ENCODE measurements around the gene IL2RA. TPM values are rescaled to one million over a fixed set of nuclear protein-coding genes. Genes with fewer than 3 reads are reported as not detected.

Gene IL2RA
- total RNA-seq, 1 experiment from 2014 or later = 0.59 TPM

- no peak for TF ChIP-seq ZBTB33 (IDR thresholded peaks at IDR 0.05; ENCODE audit: extremely low read depth, insufficient replicate concordance, low read length)
- TF ChIP-seq REST (IDR thresholded peaks at IDR 0.05; ENCODE audit: low read depth) = no peak
Measured at GRCh38 chr10:6053303-6053702, 8.9 kb downstream of the IL2RA start (continued).

- ATAC-seq (peak; percentile 66), DNase-seq (ENCODE audit: low read depth, low spot score) (no peak)
- intact Hi-C loops (cut with micrococcal nuclease) = no loop called here
- Histone ChIP-seq H3K27ac (ENCODE audit: low read depth, low read length) (no peak overlapping the region), H3K27me3 (ENCODE audit: insufficient read depth, low read length) (peaks cover 18% of the 10 kb centered on the region; the same call in 1 of the 2 replicates), H3K9ac (ENCODE audit: low read length) (no peak overlapping the region), H3K79me2 (ENCODE audit: insufficient read depth, low read length) (no peaks in the 10 kb centered on the region), H3K36me3 (ENCODE audit: control insufficient read depth in 1 of 2, insufficient read depth in 2 of 2, low read length in 2 of 2) (no peaks in the 10 kb centered on the region), H3K4me1 (ENCODE audit: control insufficient read depth in 1 of 2, insufficient read depth in 2 of 2, low read length in 2 of 2) (peaks cover 10 to 25% of the 10 kb centered on the region in 2 experiments; a peak in 3 of 4 replicates), H3K4me2 (ENCODE audit: low read length) (peak overlapping the region; percentile 48), H3K9me3 (ENCODE audit: control insufficient read depth in 1 of 2, insufficient read depth in 1 of 2, low read depth in 1 of 2, low read length in 2 of 2) (no peaks in the 10 kb centered on the region), H4K20me1 (ENCODE audit: insufficient read depth) (no peaks in the 10 kb centered on the region), H3K9me2 (ENCODE audit: insufficient read depth) (no peaks in the 10 kb centered on the region), H2AFZ (ENCODE audit: low read depth, low read length, poor library complexity, severe bottlenecking) (peak overlapping the region; percentile 69), H3K4me3 (replicated peaks in 1 of 2; ENCODE audit: low read depth in 1 of 2, low read length in 2 of 2) (no peak overlapping the region)
- TF ChIP-seq SP1 (IDR thresholded peaks at IDR 0.05; ENCODE audit: low read depth) (peak; percentile 27; the same call in 1 of the 2 replicates), EGR1 (IDR thresholded peaks at IDR 0.05; ENCODE audit: low read depth) (peak; percentile 80), MAX (IDR thresholded peaks at IDR 0.05) (no peak; the same call in 1 of the 2 replicates), SRF (IDR thresholded peaks at IDR 0.05; ENCODE audit: low read depth) (no peak), JUND (IDR thresholded peaks at IDR 0.05) (peak; percentile 57), POLR2AphosphoS5 (IDR thresholded peaks at IDR 0.05; ENCODE audit: low read depth, low read length) (no peak), FOSL1 (IDR thresholded peaks at IDR 0.05; ENCODE audit: low read depth) (peak; percentile 77), ELF1 (IDR thresholded peaks at IDR 0.05; ENCODE audit: borderline replicate concordance, low read depth) (no peak)
- RAD21 ChIA-PET (ENCODE audit: low non-redundant PET in 1 of 2, low total read pairs in 2 of 2, uncharacterized antibody in 2 of 2, unreplicated experiment in 2 of 2) = no interaction called here
- CTCF ChIA-PET = no interaction called here
- POLR2A ChIA-PET = no interaction called here
- no TSS peak for BruUV-seq (replicated peaks)
Measured at GRCh38 chr10:6052247-6053221, 9.6 kb downstream of the IL2RA start.

Measured in HCT116 (cell line).